GM18508 (cell line): ENCODE data around the gene MOB2.

Source experiments
- ATAC-seq: cut with Tn5 transposase; IDR thresholded peaks from one replicate; pipeline ENCODE4 v1.9.1; 2021; ENCODE audit warnings: moderate number of reproducible peaks; ENCODE audit not compliant: insufficient read depth, unreplicated experiment

Gene MOB2

DNA sequence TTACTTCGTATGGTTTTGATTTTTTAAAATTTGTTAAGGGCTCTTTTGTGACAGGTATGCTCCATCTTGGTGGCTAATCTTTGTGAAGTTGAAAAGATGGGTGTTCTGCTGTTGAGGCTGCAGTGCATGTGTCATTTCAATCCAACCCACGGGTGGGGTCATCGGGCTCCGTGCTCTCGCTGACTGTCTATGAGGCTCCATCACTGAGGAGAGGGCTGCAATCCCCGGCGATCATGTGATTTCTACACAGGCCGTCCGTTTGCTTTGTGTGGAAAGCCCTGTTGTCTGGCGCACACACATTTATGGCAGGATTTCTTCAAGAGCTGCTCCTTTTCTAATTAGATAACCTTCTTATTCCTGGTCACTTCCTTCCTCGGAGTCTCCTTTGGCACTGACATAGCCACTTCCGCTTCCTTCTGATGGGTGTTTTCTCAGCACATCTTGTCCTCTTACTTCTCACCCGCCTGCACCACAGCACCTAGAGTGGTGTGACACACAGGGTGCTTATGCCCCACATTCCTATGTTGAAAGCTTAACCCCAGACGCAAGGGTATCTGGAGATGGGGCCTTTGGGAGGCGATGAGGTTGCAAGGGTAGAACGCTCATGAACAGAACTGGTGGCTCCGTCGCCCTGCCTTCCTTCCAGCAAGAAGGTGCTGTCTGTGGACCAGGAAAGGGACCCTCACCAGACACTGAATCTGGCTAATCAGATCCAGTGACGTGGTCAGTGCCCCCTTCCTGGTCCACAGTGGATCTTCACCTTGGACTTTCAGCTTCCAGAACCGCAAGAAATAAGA, 9.4 kb downstream of the MOB2 start:
- no peak for ATAC-seq

DNA sequence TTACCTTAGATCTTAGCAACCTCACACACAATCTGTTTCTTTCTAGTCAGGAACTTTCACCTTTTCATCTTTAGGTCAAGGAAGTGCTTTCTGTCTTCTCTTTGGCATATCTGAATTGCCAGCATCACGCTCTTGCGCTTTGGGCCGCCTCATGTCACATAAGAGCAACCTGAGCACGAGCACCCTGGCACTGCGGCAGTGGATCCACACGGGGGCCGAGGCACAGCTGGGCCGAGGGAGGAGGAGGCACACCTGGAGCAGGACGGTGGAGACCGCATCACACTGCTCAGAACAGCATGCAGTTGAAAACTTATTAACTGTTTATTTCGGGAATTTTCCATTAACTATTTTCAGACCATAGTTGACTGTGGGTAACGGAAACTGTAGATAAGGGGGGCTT, 10.7 kb downstream of the MOB2 start:
- ATAC-seq = no peak

DNA sequence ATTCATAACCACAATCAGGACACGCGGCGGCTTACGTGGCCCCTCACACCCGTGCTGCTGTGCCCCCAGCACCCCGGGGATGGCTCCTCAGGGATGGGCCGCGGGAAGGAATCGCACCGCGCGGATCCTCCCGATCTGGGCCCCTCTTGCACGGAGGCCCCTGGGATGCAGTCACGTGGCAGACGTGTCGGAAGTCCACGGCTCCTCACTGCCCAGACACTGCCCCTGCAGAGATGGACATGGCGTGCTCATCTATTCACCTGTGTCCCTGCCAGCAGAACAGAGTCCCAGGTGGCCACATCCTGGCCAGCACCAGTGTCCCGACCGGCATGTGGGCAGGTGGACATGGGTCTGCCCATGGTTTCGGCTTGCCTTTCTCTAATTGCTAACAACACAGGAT, 12.8 kb downstream of the MOB2 start:
- no peak for ATAC-seq

DNA sequence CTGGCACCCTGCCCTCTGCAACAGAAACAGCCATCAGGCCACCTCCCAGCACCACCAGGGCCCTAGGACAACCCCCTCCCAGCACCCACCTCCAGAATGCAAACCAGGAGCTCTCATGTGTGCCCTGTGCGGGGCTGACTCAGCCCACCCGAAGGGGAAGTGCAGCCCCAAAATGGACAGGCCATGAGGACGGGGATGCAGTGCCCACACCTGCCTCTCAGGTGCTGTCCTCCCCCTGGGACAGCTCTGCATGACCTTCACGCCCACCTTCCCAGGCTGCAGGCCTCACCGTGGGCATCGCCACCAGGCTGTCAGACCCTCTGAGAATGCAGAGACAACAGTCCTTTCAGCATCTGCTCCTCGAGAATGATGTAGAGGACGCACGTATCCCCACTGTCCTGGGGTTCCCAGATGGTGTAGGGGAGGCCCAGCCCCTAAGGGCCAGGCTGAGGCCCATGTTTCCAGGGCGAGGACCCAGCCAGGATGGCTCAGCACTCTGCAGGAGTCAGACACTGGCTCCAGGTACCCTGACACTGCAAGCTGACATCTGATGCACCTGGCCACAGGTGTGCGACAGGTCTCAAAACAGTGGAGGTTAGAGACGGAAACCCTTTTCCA, 13.5 kb downstream of the MOB2 start:
- no peak for ATAC-seq

DNA sequence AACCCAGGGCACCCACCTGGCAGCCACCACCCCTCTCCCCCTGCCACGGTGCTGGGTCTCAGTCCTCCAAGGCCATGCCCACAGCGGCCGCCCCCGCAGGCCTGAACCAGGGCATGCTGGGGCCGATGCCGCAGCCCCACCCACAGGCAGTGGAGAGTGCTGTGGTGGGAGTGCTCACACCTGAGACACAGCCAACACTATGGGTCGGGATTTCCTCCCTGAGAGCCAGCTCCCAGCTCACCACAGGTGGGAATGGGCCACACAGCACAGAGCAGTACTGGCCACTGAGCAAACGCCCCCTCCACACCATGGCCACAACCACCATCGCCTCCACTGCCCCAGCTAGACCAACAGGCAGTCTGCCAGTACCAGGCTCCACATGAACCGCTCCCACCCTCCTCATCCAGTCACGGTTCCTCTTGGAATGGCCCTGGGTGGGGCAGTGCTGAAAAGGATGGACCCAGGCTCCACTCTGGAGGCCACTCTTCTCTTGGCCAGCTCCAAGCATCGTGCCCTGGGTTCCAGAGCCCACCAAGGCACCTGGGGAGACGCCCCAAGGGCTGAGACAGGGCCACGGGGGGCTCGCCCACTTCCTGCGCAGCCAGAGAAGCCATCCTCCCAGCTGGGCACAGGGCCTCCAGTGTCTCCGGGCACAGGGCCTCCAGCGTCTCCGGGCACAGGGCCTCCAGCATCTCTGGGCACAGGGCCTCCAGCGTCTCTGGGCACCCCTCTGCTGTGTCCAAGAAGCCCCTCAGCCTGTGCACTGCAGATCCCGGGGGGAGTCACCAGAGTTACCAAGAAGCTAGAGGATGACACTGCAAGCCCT, 14.2 kb downstream of the MOB2 start:
- no peak for ATAC-seq

DNA sequence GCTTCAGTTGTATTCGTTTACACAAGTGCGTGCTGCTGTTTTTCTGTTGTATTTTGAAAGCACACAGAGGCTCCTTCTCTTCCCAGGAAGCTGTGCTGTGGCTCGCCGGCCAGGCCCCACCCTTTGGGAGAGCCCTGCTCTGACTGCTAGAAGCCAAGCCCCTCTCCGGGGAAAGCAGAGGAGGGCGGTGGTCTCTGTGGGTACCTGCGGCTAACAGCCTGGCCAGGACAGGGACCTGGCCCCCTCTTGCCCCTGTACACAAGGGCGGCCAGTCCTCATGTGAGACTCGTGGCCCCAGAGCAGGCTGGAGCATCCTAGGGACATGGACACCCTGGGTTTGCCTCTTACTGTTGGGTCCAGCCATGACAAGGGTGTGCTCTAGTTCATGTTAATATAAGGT, 14.8 kb downstream of the MOB2 start:
- ATAC-seq = no peak

DNA sequence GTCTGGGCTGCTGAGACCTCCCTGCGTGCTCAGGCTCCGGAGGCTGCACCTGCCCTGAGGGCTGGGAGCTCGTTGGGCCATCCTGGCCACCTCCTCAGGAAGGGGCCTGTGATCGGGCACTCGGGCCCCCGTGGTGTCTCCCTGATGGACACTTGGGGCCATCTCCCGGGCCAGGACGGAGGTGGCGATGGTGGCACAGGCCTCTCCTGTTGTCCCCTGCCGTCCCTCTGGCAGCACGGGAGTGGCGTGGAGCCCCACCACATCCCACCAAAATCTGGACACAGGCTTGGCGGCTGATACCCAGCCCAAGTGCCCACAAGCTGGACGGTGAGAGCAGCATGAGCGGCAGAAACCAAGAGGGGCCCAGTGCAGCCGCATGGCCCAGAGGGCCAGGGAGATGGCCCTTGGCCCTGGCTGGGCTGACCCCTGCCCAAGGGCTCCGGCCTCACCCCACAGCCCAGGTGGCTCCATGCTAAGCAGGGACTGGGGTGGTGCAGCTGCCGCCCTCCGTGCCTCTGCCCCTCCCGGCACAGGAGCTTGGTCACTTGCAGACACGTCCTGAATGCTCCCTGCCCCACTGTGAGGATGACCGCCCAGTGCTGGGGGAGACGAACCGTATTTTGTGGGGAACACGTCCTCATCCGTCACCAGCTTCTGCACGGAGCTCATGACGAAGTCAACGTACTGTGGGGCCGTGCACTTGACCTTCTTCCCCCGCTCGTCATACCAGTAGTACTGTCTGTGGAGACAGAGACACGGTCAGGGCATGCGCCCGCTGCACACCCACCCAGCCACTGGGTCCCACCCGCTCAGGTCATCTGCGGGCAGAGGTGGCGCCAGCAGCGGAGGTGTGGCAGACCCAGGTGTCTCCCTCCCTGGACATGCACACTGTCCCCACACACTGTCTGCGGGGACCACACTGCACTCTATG, 15.6 kb downstream of the MOB2 start:
- no peak for ATAC-seq

DNA sequence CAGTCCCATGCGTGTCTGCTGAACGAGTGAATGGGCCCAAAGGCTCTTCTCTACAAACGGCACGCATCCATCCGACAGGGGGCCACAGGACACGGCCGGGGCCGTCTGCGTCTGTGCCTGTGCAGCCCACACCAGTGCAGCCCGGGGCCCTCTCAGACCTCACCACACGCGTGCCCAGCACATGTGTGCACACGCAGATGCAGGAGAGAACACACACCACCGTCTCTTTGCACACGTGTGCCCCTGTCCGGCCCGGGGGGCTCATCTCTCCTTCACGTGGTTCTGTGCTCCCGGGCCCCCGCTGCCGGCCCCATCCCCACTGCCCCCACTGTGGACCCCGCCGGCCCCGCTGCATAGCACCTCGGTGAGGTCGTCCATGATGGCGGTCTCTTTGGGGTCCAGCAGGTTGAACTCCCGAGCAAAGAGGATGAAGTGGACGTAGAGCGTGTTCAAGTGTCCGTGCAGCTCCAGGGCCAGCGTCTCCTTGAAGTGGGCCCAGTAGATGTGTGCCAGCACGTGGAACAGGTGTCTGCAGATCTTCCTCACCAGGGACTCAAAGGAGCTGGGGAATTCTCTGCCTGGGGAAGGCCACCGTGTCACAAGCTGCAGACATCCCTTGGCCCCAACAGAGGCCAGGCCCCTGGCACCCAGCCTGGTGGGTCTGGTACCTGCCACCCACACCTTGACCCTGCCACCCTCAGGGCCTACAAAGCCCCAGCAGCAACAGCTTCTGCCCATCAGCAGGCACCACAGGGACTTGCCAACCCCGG, 16.5 kb downstream of the MOB2 start:
- no peak for ATAC-seq

DNA sequence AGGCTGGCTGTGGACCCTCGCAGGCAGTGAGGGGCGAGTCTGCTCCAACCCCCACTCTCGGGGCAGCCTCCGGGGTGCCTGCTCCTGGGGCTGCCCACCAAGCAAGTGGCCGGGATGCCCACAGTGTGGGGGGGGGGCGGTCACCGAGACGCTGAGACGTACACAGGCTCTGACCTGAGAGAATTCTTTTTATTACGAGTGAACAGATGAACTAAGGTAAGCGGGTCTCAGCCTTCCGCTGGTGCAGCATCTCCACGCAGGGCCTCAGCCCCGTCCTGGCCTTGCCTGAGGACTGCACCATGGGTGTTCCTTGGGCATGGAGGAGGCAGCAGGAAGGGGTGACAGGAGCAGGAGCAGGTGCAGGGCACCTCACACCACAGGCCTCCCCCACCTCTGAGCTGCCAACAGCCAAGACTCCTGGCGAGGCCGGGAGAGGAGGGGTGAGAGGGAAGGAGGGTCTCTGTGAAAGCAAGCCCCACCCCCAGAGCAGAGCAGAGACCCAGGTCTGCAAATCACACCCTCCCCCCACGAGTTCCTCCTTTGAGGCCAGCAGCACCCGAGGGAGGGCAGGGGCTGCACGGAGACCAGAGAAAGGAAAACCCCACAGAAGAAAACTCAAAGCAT, 17.2 kb downstream of the MOB2 start:
- no peak for ATAC-seq

DNA sequence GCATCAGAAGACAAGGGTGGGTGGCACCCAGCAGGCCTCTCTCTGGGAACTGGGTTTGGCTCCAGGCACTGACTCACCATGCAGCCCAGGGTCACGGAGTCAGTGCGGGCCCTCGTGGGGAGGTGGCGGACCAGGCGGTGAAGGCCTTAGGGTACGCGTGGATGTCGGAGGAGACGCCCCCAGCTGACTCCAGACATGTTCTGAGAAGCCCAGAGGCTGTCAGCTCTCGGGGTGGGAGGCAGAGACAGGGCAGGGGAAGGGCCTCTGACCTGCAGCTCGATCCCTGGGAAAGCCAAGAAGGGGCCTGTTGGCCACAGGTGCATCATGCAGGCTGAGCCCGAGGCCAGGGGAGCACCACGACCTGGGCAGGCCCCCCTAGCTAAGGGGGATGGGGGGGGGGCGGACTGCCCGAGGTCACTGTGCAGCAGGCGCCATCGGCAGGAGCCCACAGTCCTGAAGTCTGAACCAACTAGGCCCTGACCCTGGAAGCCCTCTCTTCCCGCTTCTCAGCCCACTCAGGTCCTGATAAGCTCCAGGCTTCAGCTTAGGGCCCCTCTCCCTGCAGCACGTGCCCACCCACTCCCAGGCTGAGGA, 18.0 kb downstream of the MOB2 start:
- ATAC-seq = no peak

DNA sequence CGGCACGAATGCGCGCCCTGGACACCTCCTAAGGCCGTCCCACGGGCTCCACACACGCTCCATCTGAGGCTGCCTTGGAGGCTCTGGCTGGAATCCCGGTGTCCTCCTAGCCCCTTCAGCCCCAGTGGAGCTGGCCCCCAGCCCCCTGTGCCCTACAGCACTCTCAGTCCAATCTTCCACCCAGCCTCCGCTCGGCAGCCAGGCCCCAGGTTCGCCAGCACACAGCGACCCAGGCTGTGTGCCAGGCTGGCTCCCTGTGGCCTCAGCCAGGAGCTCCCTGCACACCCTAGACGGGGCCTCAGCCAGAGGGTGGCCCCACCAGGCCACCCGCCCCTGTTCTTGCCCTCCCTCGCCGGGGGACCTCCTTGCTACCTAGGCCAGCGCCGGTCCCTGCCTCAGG, 18.6 kb downstream of the MOB2 start:
- ATAC-seq = no peak

DNA sequence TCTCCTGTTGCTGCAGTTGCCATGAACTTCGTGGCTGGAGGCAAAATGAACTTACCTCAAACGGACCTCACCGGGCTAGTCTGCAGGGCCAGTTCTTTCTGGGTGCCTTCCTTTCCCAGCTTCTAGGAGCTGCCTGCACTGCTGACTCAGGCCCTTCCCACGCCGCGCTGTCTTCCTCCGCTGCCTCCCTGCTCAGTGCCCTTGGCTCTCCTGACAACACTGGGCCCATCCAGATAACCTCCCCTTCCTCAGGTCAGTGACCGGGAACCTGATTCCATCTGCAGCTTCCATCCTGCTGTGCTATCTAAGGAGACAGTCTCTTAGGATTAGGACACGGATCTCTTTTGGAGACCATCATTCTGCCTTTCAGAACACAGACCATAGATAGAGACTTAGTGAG, 19.3 kb downstream of the MOB2 start:
- no peak for ATAC-seq

DNA sequence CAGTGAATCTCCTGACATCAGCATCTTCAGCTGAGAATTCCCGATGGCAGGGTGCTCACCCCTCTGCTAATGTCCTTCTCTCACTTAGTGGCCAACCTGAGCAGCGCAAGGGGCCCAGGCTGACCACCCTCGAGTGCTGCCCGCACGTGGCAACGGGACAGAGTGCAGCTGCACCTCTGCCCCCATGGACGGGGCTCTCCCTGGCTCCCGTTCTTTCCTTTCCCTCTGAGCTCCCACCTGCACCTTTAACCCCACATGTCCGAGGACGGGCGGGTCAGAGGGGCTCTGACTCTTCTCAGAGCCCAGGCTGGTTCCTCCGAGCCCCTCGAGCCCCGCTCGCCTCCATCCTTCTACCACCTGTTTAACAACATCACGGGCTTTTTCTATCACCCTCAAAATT, 19.8 kb downstream of the MOB2 start:
- ATAC-seq = no peak

DNA sequence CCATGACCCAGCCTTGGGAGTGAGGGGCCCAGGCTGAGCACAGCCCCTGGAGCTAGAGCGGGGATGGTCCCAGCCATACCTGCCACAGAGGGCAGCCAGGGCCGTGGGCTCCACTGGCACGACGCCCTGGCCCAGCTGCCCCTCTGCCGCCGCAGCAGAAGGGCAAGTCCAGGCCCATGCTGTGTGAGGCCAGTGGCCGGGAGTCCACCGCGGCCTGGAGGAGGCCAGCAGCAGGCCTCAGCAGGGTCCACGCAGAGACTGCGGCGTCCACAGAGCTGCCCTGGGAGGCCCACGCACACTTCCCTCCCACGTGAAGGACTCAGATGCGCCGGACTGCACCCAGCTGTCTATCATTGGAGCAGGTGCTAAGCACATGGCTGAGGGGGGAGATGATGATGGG, 23.5 kb downstream of the MOB2 start:
- no peak for ATAC-seq

DNA sequence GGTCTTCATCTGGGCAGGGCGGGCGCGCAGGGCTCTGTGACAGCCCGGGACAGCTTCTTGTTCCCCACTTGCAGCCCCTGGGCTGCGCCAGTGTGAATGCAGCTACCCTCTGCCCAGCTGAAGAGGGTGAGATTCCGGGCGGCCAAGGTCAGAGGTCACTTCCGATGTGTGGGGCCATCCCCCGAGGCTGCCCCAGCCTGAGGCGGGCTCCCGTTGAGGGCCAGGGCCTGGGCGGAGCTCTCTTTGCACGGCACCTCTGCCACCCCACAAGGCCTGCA, 23.9 kb downstream of the MOB2 start:
- no peak for ATAC-seq

DNA sequence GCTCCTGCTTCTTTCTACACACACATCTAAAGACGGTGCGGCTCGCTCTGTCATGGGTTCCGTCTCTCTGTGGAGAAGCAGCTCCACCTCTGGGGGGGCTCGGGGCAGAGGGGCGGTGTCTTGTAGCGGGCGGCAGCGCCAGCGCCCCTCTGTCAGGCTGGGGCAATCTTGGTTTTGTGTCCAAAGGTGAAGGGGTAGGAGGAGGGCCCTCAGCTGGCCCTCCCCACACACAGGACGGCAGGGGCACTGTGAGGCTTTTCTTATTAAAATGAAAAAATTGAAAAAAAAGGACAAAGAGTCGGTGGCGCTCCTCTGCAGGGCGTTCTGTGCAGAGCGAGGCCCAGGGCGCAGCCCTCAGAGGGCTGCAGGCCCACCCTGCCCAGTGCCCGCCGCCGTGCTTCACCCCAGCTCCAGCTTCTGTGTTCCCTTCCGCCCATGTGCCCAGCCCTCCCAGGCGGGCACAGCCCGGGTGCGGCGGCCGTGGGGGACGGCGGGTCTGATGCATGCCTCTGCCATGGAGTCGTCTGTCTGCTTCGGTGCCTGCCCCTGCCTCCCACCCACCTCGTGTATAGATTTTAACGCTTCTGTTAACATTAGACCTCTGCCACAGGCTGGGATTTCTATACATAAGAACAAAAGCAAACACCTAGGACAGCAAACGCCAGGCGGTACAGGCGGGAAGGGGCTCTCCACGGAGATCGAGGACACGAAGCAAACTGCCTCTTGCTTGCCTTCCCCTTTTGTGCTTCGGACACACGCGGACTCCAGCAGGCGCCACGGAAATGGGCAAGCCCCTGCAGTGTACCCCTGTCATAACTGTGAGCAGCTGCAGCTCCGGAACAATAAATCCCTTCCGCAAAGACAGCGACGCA, 24.5 kb downstream of the MOB2 start:
- ATAC-seq = no peak

DNA sequence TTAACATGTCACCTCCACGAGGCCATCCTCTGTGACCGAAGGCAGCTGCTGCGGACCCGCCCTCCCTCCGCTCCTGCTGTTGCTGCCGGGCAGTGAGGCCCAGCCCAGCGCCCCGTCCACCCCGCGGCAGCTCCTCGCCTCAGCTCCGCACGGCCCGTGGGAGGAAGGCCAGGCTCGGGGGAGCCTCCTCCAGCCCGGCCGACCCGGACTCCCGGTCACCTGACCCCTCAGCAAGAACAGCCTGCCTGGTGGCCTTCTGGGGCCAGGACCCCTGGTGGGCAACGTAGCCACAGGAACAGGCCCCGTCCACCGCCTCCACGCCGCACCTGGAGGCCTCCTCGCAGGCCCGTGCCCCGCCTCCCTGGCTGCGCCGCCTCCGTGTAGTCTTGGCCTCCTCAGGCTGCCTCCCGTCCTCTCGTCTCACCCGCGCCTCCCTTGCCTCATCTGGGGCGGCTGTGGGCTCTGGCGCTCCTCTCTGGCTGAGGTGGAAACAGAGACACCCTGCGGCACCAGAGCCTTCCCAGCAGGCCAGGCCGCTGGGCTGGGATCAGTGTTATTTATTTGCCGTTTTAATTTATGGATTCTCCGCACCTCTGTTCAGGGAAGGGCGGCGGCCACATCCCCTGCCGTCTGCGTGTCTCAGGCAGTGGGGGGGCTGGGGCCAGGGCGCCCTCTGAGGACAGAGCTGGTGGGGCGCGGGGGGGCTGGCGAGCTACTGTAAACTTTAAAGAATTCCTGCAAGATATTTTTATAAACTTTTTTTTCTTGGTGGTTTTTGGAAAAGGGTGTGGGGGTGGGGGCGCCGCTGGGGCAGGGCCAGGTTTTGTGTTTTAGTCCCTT, 25.4 kb downstream of the MOB2 start:
- no peak for ATAC-seq
